ENCODE measurements around the gene LRRC7.
"Not testable (repeated sequence)": the region's sequence is repeated elsewhere in the genome, so short reads cannot be mapped to it uniquely, and the experiment has no call there.

LRRC7 gene

DNA sequence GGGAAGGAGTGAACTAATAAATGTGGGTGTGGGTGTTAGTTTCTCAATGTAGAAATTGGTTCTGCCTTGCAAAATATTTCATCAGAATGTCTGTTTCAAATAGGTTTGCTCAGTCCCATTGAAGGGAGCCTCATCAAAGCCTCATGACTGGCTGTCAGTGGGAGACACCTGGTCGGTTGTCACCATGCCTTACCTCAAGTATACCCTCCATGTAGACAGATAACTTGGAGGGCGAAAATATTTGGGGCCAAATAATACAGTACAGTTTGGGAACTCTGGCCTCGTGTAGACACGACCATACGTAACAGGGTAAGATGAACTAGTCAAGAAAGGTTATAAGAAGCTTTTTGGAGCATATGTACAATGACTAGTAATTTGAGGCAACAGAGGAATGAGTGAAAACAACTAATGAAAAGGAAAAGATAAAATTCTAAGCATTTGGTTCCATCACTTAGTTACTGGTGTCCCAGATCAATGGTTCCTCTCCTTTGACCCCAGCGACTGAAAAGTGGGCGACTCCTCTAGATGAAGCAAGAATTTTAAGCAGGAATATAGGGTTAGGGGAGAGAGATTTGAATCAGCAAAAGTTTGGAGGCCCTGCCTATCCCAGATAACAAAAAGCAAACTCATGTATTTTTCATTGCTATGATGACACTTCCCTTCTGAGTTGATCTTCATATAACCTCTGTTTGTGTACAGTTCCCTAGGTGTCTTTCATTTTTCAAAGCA is 473.8 kb downstream of the LRRC7 start:
- no peak for DNase-seq (ENCODE audit: low read depth in 2 of 2)

DNA sequence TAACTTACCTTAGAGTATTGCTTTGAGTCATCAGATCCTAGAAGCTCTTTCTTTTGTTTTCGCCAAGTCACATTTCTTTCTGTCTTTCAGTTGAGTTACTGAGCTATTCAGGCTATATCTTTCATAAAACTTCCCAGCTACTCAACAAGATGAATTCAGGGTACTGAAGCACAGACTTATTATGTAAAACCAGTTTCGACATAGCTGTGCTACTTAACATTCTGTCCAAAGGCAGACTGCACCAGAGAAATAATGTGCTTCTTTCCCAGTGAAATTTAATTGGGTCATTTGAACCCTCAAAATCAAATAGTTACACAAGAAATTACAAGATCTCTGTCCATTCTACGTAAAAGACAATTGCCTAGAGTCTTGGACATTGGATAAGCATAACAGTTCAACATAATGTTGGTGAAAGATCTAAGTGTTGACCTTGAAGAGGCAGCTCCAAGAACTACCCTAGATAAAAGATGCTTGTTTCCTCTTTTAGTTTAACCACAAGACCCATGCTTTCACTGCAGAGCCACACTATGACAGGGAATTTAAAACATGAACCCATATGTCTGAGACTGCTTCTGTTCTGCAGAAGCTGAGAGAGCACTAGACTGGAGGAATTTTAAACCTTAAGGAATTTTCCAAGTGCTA is 474.5 kb downstream of the LRRC7 start:
- DNase-seq (ENCODE audit: low read depth in 2 of 2) = no peak

DNA sequence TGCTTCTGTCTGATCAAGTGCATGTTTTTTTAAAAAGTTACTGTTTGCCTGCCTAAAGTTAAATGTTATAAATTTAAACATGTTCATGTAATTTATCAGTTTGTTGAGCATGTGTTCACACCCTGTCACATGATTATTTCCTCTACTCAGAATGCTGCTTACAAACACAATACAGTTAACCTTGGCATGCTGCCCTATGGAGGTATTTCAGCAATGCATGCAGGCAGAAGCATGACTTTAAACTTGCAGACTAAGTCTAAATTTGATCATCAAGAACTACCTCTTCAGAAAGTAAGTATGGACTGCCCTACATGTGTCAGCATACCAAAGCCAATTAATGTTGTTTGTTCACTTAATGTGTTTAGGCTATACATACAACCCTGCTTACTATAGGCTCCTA is 476.1 kb downstream of the LRRC7 start:
- no peak for DNase-seq (ENCODE audit: low read depth in 2 of 2)

DNA sequence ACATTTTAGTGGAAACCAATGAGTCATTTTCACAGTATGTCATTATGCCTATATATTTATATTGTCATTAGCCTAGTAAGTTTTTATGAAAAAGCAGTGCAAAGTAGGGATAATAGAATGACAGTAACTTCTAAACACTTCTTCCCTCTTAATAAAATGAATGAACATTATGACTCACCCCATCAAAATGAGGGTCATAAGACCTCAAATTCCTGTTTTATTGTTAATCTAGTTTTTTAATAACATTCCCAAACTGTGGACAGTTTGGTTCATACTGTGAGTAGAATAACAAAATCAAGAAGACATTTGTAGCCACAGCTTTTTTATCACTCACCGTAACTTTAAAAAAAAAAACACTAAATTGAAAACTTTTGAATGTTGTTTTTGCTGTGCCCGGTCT is 477.1 kb downstream of the LRRC7 start:
- DNase-seq (ENCODE audit: low read depth in 2 of 2) = no peak

DNA sequence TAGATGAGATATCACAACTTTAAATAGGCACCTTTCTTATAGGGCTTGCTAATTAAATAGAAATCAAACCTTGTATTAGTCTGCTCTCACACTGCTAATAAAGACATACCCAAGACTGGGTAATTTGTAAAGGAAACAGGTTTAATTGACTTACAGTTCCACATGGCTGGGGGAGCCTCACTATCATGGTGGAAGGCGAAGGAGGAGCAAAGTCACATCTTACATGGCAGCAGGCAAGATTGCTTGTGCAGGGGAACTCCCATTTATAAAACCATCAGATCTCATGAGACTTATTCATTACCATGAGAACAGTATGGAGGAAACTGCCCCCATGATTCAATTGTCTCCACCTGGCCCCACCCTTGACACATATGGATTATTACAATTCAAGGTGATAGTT is 477.9 kb downstream of the LRRC7 start:
- DNase-seq (ENCODE audit: low read depth in 2 of 2) = not testable (repeated sequence)

DNA sequence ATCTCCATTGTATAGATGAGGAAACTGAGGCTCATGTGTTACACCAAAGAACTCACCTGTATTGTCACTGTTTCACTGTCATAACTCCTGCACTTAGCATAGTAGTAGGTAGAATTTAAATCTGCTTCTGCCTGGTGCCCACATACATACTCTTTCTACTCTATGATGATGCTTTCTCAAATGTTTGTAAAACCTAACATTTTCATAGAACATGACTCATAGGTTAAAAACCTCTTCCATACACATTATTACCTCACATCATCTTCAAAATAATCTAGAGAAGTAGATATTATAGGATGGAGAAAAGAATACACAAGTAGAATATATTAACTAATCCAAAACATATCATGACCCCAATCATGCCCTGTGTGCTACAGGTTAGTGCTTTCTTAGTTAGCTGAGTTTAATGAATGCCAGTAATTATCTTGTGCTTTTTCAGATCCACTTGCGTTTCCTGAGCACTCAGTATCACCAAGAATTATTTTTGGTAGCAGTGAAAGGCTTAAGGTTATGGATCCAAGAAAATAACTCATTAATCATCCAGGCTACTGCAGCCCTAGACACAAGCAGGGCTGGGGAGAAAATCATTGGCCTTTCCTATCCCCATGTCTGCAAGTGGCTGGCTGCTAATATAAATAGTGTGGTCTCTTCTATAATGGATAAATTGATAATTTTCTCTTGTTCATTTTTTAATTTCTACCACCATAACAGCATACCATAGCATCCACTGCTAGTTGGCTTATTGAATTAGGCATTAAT is 480.8 kb downstream of the LRRC7 start:
- no peak for DNase-seq (ENCODE audit: low read depth in 2 of 2)

DNA sequence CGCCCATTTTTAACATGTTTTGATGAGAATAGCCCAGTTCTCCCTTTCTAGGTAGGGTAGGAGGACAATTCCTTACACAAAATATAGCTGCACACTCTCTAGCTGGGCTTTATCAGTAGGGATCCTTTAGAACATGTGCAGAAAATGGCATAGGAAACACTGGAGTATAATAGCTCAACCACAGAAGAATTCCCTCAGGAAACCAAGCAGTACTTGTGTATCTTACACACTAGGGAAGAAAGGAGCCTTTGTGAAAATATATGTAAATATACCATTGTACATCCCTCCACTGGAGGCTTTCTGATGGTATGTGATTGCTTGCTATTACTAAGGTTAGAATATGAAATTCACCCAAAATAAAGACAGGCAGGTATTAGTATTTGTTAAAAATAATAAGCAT is 484.2 kb downstream of the LRRC7 start:
- no peak for DNase-seq (ENCODE audit: low read depth in 2 of 2)

DNA sequence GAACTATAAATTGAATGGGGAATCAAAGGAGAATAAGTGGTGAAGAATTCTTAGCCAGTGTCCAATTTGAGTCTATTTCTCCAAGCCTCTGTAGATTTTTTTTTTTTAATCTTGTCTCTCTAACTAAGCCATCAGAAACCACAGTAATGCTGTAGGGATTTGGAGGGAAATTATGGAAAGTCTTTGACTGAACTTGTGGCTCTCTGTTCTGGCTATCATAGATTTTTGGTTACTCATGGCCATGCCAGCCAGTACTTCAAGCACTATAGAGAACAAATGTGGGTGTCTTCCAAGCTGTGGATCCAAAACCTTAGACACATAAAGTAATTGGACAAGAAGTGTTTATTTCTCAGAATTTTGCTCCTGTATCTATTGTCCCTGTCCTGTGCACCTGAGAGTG is 489.8 kb downstream of the LRRC7 start:
- DNase-seq (ENCODE audit: low read depth in 2 of 2) = no peak

DNA sequence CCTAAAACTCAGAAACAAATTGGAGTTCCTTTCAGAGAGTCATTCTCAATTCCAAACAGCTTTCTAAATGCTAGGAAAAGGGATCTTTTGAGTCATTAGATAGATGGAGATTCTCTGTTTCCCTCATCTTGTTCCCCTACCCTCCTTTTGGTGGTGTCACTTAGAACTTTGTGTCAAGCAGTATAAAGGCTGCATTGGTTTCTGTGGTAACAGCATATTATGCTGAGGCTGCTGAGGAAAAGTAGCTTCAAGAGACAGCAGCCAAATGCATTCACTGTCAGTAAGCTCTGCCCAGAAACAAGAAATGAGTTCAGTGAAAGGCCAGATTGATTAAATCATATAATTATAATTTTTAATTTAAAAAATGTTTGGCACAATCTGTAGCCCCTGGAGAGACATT is 493.5 kb downstream of the LRRC7 start:
- no peak for DNase-seq (ENCODE audit: low read depth in 2 of 2)

DNA sequence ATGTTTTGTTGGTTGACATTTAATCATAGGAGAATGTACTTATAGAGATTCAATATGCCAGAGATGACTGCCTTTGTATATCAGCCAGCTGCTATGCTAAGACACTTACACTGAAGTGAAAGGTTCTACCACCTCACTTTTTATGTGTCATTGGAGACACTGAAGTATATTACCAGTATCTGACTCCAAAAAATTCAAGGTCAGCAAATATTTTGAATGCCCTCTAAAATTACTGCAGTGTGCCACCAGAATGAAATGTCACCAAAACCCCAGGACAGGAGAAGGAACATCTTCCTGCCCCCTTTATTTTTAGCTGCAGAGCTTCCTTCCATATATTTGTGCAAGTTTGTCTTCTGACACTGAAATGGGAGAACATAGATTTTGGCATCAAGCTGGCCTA is 496.1 kb downstream of the LRRC7 start:
- no peak for DNase-seq (ENCODE audit: low read depth in 2 of 2)

DNA sequence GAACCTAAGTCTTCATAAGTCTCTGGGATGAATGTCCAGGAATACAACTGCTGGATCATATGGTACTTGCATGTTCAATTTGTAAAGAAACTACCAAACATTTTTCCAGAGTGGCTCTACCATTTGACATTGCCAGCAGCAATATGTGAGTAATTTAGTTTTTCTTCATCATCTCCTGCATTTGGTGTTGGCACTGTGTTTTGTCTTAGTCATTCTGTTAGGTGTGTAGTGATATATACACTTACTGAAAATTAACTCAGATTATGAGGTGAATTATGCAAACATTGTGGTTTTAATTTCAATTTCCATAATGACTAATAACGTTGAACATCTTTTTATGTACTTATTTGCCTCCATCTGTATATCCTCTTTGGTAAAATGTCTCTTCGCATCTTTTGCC is 499.0 kb downstream of the LRRC7 start:
- DNase-seq (ENCODE audit: low read depth in 2 of 2) = no peak

DNA sequence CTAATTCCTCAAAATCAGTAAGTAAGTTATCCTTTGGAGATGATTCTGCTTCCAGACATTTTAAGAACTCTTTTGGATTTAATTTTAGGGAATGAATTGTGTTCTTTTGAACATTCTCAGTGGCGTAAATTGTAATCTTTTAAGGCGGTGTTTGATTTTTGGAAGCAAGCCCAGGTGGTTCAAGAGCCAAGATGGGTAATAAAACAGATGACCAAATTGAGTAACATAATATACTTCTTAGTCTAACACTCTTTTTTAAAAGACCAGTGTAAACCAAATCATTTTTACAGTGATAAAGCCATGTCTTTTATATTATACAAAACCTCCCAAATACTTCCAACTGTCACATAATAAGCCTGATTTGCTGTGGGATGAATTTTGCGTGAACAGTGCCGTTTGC is 503.9 kb downstream of the LRRC7 start:
- no peak for DNase-seq (ENCODE audit: low read depth in 2 of 2)

DNA sequence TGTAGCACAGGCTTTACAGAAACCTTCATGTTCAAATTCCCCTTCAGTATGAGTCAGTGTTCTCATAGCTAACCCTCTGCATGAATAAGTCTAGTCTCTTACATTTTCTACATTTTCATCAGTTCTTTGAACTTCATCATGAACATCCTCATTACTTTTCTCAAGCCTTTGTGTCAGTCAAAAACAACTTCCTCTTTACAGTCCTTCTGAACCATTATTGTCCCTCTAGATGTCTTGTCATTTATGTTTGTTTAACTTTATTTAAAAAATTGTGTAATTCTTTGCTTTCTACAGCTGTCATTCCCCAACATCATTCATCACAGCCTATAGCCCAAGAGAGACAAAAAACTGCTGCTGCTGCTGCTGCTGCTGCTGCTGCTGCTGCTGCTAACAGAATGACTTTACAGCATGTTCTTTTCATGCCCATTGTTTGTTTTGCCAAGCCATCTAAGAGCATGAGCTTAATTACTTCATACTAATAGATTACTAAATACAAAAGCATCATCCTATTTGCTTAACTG is 504.6 kb downstream of the LRRC7 start:
- no peak for DNase-seq (ENCODE audit: low read depth in 2 of 2)

DNA sequence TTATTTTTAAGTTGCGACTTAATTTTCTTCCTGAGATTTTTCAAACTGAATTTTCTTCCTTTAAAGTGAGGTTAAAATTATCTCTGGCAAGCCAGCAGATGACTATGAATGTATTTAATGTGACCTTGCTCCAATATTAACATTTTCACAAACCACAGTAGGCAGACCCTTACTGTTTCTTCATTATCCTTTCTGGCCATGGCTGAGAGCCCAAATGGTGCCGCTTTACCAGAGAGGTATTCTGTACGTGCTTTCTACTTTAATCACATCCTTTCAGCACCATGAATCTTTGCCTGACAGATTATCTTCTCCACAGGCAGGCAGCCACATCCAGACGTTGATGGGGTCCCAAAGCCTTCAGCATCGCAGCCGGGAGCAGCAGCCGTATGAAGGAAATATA is 508.0 kb downstream of the LRRC7 start:
- no peak for DNase-seq (ENCODE audit: low read depth in 2 of 2)

DNA sequence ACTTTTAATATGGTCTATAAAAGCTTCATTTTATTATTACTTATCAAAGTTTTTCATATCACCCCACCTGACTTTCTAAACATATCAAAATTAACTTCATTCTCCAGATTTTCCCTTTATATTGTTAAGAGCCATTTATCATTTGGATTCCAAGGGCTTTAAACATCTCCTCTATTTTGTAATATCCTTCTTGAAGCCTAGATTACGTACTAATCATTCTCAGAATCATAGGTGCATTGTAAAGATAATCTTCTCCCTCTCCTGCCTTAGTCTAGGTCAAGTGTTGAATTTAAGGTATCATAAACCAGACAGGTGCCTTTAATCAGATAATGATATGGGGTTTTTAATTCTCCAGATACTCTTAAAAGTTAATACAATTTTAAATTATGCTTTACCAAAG is 509.3 kb downstream of the LRRC7 start:
- DNase-seq (ENCODE audit: low read depth in 2 of 2) = no peak

DNA sequence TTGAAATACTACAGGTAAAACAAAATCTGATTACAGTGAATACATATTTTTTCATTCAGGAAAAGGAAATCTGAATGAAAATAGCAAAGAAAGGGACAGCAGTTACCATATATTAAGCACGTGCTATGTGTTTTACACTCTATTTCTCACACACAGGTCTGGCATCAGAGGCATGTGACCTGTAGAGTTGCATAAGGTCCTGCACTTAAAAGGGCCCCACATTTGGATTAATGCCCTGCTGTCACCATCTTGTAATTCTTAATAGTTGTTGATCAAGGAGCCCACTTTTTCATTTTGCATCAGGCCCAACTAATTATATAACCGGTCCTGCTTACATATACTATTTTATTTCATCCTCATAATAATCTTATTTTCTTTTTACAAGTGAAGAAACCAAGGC is 511.8 kb downstream of the LRRC7 start:
- no peak for DNase-seq (ENCODE audit: low read depth in 2 of 2)

DNA sequence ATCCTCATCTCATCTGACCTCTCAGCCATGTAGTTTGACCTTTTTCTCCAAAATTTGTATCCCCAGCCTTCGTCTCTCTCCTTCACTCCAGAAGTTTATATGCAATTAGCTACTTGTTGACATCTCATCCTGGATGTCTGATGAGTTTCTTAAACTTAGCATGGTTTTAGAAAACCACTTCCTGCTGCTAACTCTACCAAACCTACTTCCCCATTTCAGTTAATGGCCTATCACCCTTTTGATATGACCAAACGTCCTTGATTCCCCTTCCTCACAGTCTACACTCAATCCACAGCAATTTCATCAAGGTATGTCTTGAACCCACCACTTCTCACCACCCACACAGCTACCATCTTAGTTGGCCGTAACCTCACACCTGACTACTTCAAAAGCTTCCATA is 515.8 kb downstream of the LRRC7 start:
- no peak for DNase-seq (ENCODE audit: low read depth in 2 of 2)

DNA sequence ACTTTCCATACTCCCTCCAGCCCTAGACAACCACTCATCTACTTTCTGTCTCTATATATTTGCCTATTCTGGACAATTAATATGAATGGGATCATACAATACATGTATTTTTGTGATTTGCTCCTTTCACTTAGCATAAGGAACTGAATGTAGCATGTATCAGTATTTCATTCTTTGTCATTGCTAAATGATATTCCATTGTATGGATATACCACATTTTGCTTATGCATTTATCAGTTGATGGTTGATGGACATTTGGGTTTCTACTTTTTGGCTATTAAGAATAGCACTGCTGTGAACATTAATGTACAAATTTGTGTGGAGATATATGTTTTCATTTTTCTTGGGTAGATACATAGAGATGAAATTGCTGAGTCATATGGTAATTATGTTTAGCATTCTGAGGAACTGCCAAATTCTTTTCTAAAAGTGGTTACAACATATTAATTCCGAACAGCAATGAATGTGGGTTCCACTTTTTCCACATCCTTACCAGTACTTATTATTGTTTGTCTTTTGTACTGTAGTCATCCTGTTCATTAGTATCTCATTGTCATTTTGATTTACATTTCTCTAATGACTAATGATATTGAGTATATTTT is 516.7 kb downstream of the LRRC7 start:
- no peak for DNase-seq (ENCODE audit: low read depth in 2 of 2)

DNA sequence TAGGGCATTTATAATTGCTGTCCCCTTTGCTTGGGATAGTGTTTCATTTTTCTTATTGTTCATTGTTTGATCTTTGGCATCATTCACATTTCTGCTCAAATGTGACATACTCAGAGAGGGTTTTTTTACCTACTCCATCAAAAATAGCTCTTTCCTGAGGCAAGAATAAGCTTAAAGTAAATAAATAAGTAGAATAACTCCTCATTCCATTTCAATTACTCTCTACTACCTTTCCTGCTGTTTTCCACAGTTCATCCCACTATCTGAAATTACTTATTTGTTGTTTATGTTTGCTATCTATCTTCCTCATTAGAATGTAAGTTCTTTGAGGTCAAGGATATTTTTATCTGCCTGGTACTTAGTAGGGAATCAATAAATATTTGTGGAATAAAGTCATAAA is 517.8 kb downstream of the LRRC7 start:
- no peak for DNase-seq (ENCODE audit: low read depth in 2 of 2)

DNA sequence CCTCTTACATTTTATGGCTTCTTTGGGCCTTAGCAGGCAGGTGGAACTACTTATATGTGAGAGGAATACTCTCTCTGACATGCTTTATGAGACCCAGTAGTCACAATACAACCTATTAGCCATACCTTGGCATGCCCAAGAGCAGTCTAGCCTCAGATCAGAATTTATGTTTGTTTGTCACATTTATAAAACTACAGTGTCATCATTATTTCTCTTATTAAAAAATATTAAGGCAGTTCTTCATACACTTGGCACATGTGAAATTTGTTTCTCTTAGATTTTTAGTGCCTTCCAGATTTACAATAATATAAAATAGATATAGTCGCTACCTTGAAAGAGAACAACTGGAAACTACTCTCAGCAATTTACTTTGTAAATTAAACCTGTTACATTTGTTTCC is 519.2 kb downstream of the LRRC7 start:
- DNase-seq (ENCODE audit: low read depth in 2 of 2) = no peak

DNA sequence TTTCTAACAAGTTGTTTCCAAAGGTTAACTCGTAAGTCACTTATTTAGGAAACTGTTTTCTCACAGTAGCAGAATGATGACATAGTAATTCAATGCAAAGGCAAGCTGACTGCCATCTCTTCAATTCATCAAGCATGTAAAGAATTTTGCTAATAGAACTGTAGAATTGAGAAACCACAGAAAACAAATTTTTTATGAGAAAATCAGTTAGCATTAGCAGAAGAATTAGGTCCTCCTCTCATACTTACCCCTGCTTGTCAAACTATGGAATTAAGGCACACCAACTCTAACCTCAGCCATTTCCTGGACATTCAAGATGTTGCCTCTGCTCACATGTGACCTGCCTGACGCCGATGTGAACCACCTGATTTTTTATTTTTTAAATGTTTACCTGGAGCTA is 522.4 kb downstream of the LRRC7 start:
- no peak for DNase-seq (ENCODE audit: low read depth in 2 of 2)

DNA sequence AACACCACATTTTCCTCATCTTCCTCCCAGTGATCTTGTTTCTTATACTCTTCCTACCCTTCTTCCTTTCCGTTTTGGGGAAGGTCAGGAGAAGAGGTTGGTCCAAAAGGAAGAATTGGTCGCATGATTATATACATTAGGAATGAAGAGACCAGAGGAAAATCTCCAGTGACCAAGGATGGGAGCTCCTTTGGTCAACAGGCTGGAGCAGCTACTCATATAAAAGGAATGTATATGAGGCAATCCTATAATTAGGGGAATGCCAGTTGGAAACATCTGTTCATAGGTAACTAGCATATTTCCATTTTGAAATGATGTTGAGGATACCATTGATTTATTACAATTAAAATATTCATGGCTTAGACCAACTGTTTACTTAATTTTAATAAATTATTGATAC is 523.2 kb downstream of the LRRC7 start:
- no peak for DNase-seq (ENCODE audit: low read depth in 2 of 2)

DNA sequence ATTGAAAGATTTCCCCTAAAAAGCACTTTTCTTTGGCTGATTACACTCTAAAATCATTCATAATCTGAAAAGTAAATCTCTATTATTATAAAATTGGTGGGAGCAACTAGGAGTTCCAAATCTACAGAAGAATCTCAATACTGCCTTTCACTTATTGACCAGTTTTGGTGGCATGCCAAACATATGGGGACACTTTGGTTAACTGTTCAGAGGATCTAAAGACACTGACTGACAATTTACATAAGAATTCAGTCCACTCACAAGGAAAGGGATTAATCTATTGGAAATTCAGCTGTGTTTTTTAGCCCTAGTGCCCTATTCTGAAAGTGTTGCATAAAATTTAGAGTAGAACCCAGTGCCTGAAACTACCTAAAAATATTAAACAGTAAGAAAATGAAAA is 524.1 kb downstream of the LRRC7 start:
- DNase-seq (ENCODE audit: low read depth in 2 of 2) = no peak
